ENCODE measurements around the gene CCDC196. TPM values are rescaled to one million over a fixed set of nuclear protein-coding genes. Genes with fewer than 3 reads are reported as not detected.

Gene CCDC196
- total and polyA plus RNA-seq, 10 of the 15 experiments (the other 5 are each of a cell fraction or from before 2014, with no cell fraction given), result 0.03 to 0.52 (median 0.28) TPM; not detected in 7

Other genes with a start within 250 kb of the CCDC196 start
- 23.2 and 24.5 TPM in 2 replicates for gene GPHN, start 21.8 kb downstream of the CCDC196 start, total RNA-seq (2014; rRNA removed)
- 30.3 and 32.6 TPM in 2 replicates for gene GPHN, start 21.8 kb downstream of the CCDC196 start, total RNA-seq (2014; rRNA removed; fragmentation: Illumina TruSeq; extraction: Trizol)
- 44.7 and 46.0 TPM in 2 replicates for gene GPHN, start 21.8 kb downstream of the CCDC196 start, total RNA-seq (2021)
- 48.8 and 55.9 TPM in 2 replicates for gene GPHN, start 21.8 kb downstream of the CCDC196 start, polyA plus RNA-seq (2011; rRNA removed)
- 37.4 and 38.2 TPM in 2 replicates for gene GPHN, start 21.8 kb downstream of the CCDC196 start, polyA plus RNA-seq (2014; fragmentation: Illumina TruSeq; extraction: Trizol)
- 10 to 100 TPM; 32.3 to 33.1 TPM for gene GPHN, start 21.8 kb downstream of the CCDC196 start, polyA plus RNA-seq (2014; fragmentation: Nextera tagmentation; extraction: Ambion mirVana)
- 22.3 and 35.6 TPM in 2 replicates for gene GPHN, start 21.8 kb downstream of the CCDC196 start, polyA plus RNA-seq (2014; rRNA removed)
- 10 to 100 TPM; 33.1 to 43.7 TPM for gene GPHN, start 21.8 kb downstream of the CCDC196 start, polyA plus RNA-seq (2016; fragmentation: Nextera tagmentation; extraction: Ambion mirVana)